Prostate gland (tissue), 2 donors: ENCODE measurements around the gene GRIP2.

ENCODE experiments used
- POLR2A ChIP-seq: fragments of 450-650 bp; IDR thresholded peaks from one replicate; pipeline ENCODE4 v1.6.1; 2016; ENCODE audit warnings: antibody characterized with exemption, mild to moderate bottlenecking
- POLR2AphosphoS5 ChIP-seq: sonication (generic); formaldehyde crosslinking; IDR thresholded peaks from one replicate; pipeline ENCODE4 v1.6.1; 2017; ENCODE audit warnings: antibody characterized with exemption
- TF ChIP-seq, protein P1 (sequence below), 4 experiments: fragments of 200-600 bp in 2 of 4; fragments of 450-650 bp in 2 of 4; sonication (generic) in 2 of 4; IDR thresholded peaks; 1 replicate in 3 of 4; 2 replicates in 1 of 4; pipeline ENCODE4 v1.5.1; 2016 to 2019; ENCODE audit warnings: antibody characterized with exemption in 4 of 4, mild to moderate bottlenecking in 2 of 4, moderate library complexity in 2 of 4

- TF ChIP-seq, protein P1, sequence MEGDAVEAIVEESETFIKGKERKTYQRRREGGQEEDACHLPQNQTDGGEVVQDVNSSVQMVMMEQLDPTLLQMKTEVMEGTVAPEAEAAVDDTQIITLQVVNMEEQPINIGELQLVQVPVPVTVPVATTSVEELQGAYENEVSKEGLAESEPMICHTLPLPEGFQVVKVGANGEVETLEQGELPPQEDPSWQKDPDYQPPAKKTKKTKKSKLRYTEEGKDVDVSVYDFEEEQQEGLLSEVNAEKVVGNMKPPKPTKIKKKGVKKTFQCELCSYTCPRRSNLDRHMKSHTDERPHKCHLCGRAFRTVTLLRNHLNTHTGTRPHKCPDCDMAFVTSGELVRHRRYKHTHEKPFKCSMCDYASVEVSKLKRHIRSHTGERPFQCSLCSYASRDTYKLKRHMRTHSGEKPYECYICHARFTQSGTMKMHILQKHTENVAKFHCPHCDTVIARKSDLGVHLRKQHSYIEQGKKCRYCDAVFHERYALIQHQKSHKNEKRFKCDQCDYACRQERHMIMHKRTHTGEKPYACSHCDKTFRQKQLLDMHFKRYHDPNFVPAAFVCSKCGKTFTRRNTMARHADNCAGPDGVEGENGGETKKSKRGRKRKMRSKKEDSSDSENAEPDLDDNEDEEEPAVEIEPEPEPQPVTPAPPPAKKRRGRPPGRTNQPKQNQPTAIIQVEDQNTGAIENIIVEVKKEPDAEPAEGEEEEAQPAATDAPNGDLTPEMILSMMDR (IDR thresholded peaks at IDR 0.05) = no peak
- no peak for TF ChIP-seq POLR2AphosphoS5
- TF ChIP-seq POLR2A = no peak
These were observed 45.2 kb downstream of the GRIP2 start for GRCh38 chr3:14494973-14495300.
